GM23338 (cell line): ENCODE data around the gene P2RY8.

Experiments
- EZH2phosphoT487 ChIP-seq: fragments of 200-600 bp; sonication (generic); IDR thresholded peaks from one replicate; pipeline ENCODE4 v1.8.1; 2018; ENCODE audit warnings: antibody characterized with exemption; ENCODE audit not compliant: unreplicated experiment
- POLR2AphosphoS5 ChIP-seq: IDR thresholded peaks from 2 replicates; pipeline ENCODE4 v1.6.1; 2016; ENCODE audit warnings: antibody characterized with exemption, low read depth
- TF ChIP-seq, protein P1 (sequence below), 2 experiments: fragments of 200-600 bp in 1 of 2; sonication (generic) in 1 of 2; conservative IDR thresholded peaks; 2 replicates each; pipeline versions ENCODE4 v1.5.1 to v1.6.1; 2016 to 2017; ENCODE audit warnings: antibody characterized with exemption in 2 of 2, low read depth in 2 of 2, mild to moderate bottlenecking in 2 of 2, moderate library complexity in 1 of 2

DNA sequence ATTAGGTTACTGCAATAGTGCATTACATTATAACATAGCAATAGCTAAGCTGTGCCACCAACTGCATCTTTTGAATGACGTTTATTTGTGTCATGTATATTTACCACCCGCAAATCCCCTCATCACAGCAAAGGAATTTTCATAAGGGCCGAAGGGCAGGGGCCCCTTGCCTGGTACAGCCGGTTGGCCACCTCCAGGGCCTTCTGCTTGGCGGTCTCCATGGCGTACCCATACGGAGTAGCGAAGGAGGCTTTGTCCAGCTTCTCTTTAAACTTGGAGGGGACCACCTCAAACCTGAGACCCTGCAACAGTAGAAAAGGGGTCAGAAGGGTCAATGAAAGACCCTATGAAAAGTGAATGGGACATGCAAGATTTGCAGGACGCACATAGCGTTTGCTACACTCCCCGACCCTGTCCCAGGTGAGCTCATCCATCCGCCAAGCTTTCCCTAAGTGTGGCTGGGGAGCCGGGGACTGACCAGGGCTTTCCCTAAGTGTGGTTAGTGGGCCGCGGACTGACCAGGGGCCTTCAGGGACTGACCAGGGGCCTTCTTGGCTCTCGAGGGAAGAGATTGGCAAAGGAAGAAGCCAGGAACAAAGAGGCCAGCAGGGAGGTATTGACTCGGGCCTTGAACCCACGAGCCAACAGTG, 94.8 kb downstream of the P2RY8 start:
- TF ChIP-seq, protein P1, sequence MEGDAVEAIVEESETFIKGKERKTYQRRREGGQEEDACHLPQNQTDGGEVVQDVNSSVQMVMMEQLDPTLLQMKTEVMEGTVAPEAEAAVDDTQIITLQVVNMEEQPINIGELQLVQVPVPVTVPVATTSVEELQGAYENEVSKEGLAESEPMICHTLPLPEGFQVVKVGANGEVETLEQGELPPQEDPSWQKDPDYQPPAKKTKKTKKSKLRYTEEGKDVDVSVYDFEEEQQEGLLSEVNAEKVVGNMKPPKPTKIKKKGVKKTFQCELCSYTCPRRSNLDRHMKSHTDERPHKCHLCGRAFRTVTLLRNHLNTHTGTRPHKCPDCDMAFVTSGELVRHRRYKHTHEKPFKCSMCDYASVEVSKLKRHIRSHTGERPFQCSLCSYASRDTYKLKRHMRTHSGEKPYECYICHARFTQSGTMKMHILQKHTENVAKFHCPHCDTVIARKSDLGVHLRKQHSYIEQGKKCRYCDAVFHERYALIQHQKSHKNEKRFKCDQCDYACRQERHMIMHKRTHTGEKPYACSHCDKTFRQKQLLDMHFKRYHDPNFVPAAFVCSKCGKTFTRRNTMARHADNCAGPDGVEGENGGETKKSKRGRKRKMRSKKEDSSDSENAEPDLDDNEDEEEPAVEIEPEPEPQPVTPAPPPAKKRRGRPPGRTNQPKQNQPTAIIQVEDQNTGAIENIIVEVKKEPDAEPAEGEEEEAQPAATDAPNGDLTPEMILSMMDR (conservative IDR thresholded peaks at IDR 0.05; ENCODE audit: low read depth in 2 of 2), result no peak
- TF ChIP-seq EZH2phosphoT487, result no peak
- TF ChIP-seq POLR2AphosphoS5, result no peak
